ENCODE results near the gene HTATSF1.
A peak's percentile ranks its signal among the peaks of the same experiment; 100 is the strongest.

HTATSF1 gene

DNA sequence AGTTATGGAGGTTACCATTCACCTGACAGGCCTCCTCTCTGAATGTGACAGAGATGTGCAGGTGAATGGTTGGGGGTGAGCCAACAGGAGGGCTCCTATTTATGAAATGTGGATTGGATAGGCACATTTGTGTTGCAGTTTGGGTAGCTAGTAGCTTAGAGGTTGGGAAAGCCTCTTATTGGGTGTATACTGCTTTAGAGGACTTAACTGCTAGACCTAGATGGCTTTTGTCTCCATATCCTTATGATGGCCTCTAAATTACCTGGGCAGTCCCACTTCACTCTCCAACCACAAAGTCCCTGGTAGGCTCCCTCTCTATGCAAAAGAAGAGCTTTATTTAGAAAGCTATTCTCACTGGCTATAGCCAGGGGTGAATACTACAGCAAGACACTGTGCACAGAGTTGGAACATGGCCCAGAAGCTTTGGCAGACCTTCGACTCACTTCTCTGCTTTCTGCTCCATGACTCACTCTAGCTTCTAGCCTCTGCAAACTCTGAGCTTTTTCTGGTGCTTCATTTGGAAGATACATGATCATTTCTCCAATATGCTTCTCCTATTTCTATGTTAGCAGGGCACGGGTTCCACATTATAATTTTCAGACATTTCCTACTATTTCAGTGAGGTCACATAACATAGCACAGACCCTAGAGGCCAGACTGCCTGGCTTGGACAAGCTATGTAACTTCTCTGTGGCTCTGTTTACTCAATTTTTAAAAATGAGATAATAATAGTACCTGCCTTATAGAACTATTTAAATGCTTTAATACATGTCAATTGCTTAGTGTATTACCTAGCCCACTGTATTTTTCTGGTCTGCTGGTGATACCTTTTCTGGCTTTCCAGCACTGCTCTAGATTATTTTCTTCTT, 28.6 kb downstream of the HTATSF1 start:
- no peak overlapping the region for H3K4me3 ChIP-seq (ENCODE audit: control insufficient read depth, low read depth, low read length)
- peak; percentile 91 for DNase-seq (ENCODE audit: low read depth)
- TF ChIP-seq, protein P1, sequence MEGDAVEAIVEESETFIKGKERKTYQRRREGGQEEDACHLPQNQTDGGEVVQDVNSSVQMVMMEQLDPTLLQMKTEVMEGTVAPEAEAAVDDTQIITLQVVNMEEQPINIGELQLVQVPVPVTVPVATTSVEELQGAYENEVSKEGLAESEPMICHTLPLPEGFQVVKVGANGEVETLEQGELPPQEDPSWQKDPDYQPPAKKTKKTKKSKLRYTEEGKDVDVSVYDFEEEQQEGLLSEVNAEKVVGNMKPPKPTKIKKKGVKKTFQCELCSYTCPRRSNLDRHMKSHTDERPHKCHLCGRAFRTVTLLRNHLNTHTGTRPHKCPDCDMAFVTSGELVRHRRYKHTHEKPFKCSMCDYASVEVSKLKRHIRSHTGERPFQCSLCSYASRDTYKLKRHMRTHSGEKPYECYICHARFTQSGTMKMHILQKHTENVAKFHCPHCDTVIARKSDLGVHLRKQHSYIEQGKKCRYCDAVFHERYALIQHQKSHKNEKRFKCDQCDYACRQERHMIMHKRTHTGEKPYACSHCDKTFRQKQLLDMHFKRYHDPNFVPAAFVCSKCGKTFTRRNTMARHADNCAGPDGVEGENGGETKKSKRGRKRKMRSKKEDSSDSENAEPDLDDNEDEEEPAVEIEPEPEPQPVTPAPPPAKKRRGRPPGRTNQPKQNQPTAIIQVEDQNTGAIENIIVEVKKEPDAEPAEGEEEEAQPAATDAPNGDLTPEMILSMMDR (conservative IDR thresholded peaks at IDR 0.05; ENCODE audit: control insufficient read depth, insufficient read depth, low read depth, low read length), result no peak

GRCh38 chrX:136528645-136529315, 31.4 kb downstream of the HTATSF1 start:
- no peak overlapping the region for H3K4me3 ChIP-seq (ENCODE audit: control insufficient read depth, low read depth, low read length)
- TF ChIP-seq, protein P1 (conservative IDR thresholded peaks at IDR 0.05; ENCODE audit: control insufficient read depth, insufficient read depth, low read depth, low read length), result no peak
- peak; percentile 1 for DNase-seq (ENCODE audit: low read depth)

- H3K4me3 ChIP-seq (ENCODE audit: control insufficient read depth, low read depth, low read length), result no peak overlapping the region
- no peak for DNase-seq (ENCODE audit: low read depth)
- TF ChIP-seq, protein P1 (conservative IDR thresholded peaks at IDR 0.05; ENCODE audit: control insufficient read depth, insufficient read depth, low read depth, low read length), result no peak
Measured at GRCh38 chrX:136529795-136530194, 32.4 kb downstream of the HTATSF1 start.

DNA sequence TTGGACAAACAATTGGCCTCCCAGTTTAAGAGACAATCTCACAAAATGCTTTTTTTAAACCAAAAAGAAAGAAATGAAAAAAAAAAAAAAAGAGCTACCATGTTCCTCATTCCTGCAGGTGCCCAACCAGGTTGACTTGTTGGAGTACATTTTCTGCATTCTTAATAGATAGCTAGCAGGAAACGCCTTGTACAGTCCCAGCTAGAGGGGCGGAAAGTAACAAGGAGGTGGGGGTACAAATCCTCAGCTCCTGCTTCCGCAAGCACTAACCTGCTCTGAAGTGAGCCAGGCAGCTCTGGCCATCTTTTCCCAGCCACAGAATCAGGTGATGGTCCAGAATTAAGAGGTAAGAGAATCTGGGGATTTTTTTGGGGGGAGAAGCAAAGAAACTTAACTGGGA, 34.6 kb downstream of the HTATSF1 start, which contains the start of gene VGLL1:
TSS of gene VGLL1 (plus strand) at position 265 of the 400 bp plus-strand sequence. CDS start 3,806 bp downstream, outside the sequence.
- no peak for DNase-seq (ENCODE audit: low read depth)
- TF ChIP-seq, protein P1 (conservative IDR thresholded peaks at IDR 0.05; ENCODE audit: control insufficient read depth, insufficient read depth, low read depth, low read length), result no peak
- H3K4me3 ChIP-seq (ENCODE audit: control insufficient read depth, low read depth, low read length), result no peak within 1 kb of the TSS

DNA sequence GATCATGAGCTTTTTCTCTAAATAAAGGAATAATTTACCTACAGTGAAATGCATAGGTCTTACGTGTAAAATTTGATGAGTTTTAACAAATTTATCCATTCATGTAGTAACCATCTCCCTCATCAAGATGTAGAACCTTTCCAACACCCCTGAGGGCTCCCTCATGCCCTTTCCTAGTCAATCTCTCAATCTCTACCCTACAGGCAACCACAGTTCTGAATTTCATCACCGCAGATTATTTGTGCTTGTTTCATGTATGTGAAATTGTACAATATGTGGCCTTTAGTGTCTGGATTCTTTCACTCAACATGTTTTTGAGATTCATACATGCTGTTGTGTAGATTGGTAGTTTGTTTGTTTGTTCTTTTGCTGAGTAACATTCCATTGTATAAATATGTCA, 36.7 kb downstream of the HTATSF1 start:
- H3K4me3 ChIP-seq (ENCODE audit: control insufficient read depth, low read depth, low read length), result no peak overlapping the region
- DNase-seq (ENCODE audit: low read depth), result no peak
- TF ChIP-seq, protein P1 (conservative IDR thresholded peaks at IDR 0.05; ENCODE audit: control insufficient read depth, insufficient read depth, low read depth, low read length), result no peak

DNA sequence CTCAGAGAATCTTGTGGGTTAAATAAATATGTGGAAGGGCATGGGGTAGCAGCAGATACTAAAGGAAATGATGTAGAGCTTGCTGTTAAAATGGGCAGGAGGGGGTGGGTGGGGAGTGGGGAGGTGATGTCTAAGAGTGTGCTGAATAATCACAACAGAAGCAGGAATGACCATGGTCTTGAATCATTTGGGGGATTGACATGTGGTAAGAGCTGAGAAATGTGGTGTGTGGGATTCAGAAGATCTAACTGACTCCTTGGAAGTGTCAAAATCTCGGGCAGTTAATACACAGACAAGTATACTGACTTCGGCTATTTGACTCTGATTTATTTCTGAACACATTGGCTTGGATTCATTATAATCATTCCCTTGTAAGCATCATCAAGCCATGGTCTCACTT, 41.4 kb downstream of the HTATSF1 start:
- no peak for DNase-seq (ENCODE audit: low read depth)
- TF ChIP-seq, protein P1 (conservative IDR thresholded peaks at IDR 0.05; ENCODE audit: control insufficient read depth, insufficient read depth, low read depth, low read length), result no peak
- H3K4me3 ChIP-seq (ENCODE audit: control insufficient read depth, low read depth, low read length), result no peak overlapping the region
